Activated naive CD8-positive, alpha-beta T cell (primary cell): Measurements from ENCODE around the gene SDK2.

Experiments used
- H3K27ac Mint-ChIP-seq: one replicate; pipeline ENCODE4 v1.8.0; 2021; ENCODE audit warnings: mixed read lengths
- H3K27me3 Mint-ChIP-seq: one replicate; pipeline ENCODE4 v1.8.0; 2021; ENCODE audit warnings: mixed read lengths
- H3K36me3 Mint-ChIP-seq: one replicate; pipeline ENCODE4 v1.8.0; 2021; ENCODE audit warnings: mixed read lengths
- H3K4me1 Mint-ChIP-seq: one replicate; pipeline ENCODE4 v1.8.0; 2021; ENCODE audit warnings: low read depth, mixed read lengths
- H3K4me3 Mint-ChIP-seq: one replicate; pipeline ENCODE4 v1.8.0; 2021; ENCODE audit warnings: mild to moderate bottlenecking, mixed read lengths
- H3K9me3 Mint-ChIP-seq: one replicate; pipeline ENCODE4 v1.8.0; 2021; ENCODE audit warnings: low read depth, mixed read lengths

SDK2 gene

GRCh38 chr17:73510981-73511718, 133.1 kb downstream of the SDK2 start:
- Mint-ChIP-seq H3K4me3 (no peak overlapping the region), H3K27me3 (no peaks in the 10 kb centered on the region), H3K9me3 (no peaks in the 10 kb centered on the region), H3K36me3 (no peaks in the 10 kb centered on the region), H3K27ac (no peak overlapping the region), H3K4me1 (no peaks in the 10 kb centered on the region)

GRCh38 chr17:73508931-73509605, 135.2 kb downstream of the SDK2 start:
- H3K27me3 Mint-ChIP-seq = no peaks in the 10 kb centered on the region
- H3K4me1 Mint-ChIP-seq = no peaks in the 10 kb centered on the region
- H3K9me3 Mint-ChIP-seq = no peaks in the 10 kb centered on the region
- H3K36me3 Mint-ChIP-seq = no peaks in the 10 kb centered on the region
- H3K4me3 Mint-ChIP-seq = no peak overlapping the region
- H3K27ac Mint-ChIP-seq = no peak overlapping the region

GRCh38 chr17:73508057-73508930, 136.0 kb downstream of the SDK2 start:
- Mint-ChIP-seq H3K36me3 (peaks cover under 1% of the 10 kb centered on the region), H3K27me3 (no peaks in the 10 kb centered on the region), H3K9me3 (no peaks in the 10 kb centered on the region), H3K4me1 (no peaks in the 10 kb centered on the region), H3K27ac (no peak overlapping the region), H3K4me3 (no peak overlapping the region)

- Mint-ChIP-seq H3K36me3 (peaks cover 9% of the 10 kb centered on the region), H3K4me1 (no peaks in the 10 kb centered on the region), H3K4me3 (no peak overlapping the region), H3K9me3 (no peaks in the 10 kb centered on the region), H3K27ac (no peak overlapping the region), H3K27me3 (no peaks in the 10 kb centered on the region)
These were observed 137.5 kb downstream of the SDK2 start for GRCh38 chr17:73506470-73507435.

GRCh38 chr17:73503560-73503959, 140.7 kb downstream of the SDK2 start:
- peaks cover 9% of the 10 kb centered on the region for H3K36me3 Mint-ChIP-seq
- H3K9me3 Mint-ChIP-seq = no peaks in the 10 kb centered on the region
- no peaks in the 10 kb centered on the region for H3K27me3 Mint-ChIP-seq
- no peak overlapping the region for H3K4me3 Mint-ChIP-seq
- no peak overlapping the region for H3K27ac Mint-ChIP-seq
- no peaks in the 10 kb centered on the region for H3K4me1 Mint-ChIP-seq

- Mint-ChIP-seq H3K4me1 (no peaks in the 10 kb centered on the region), H3K36me3 (peaks cover 9% of the 10 kb centered on the region), H3K27me3 (no peaks in the 10 kb centered on the region), H3K27ac (no peak overlapping the region), H3K9me3 (no peaks in the 10 kb centered on the region), H3K4me3 (no peak overlapping the region)
These were observed 143.7 kb downstream of the SDK2 start for GRCh38 chr17:73500414-73500999.

- Mint-ChIP-seq H3K27ac (no peak overlapping the region), H3K36me3 (peaks cover 9% of the 10 kb centered on the region), H3K9me3 (no peaks in the 10 kb centered on the region), H3K4me3 (no peak overlapping the region), H3K4me1 (no peaks in the 10 kb centered on the region), H3K27me3 (no peaks in the 10 kb centered on the region)
These were observed 145.2 kb downstream of the SDK2 start for GRCh38 chr17:73498886-73499554.

- no peaks in the 10 kb centered on the region for H3K9me3 Mint-ChIP-seq
- H3K27ac Mint-ChIP-seq = no peak overlapping the region
- no peaks in the 10 kb centered on the region for H3K27me3 Mint-ChIP-seq
- no peaks in the 10 kb centered on the region for H3K4me1 Mint-ChIP-seq
- peaks cover 7% of the 10 kb centered on the region for H3K36me3 Mint-ChIP-seq
- H3K4me3 Mint-ChIP-seq = no peak overlapping the region
These were observed 146.1 kb downstream of the SDK2 start for GRCh38 chr17:73498176-73498575.

GRCh38 chr17:73497721-73498120, 146.5 kb downstream of the SDK2 start:
- no peak overlapping the region for H3K27ac Mint-ChIP-seq
- H3K4me3 Mint-ChIP-seq = no peak overlapping the region
- no peaks in the 10 kb centered on the region for H3K27me3 Mint-ChIP-seq
- no peaks in the 10 kb centered on the region for H3K4me1 Mint-ChIP-seq
- H3K36me3 Mint-ChIP-seq = peaks cover 4% of the 10 kb centered on the region
- H3K9me3 Mint-ChIP-seq = no peaks in the 10 kb centered on the region

- no peaks in the 10 kb centered on the region for H3K27me3 Mint-ChIP-seq
These were observed 148.0 kb downstream of the SDK2 start for GRCh38 chr17:73496232-73496631.

GRCh38 chr17:73495641-73496040, 148.6 kb downstream of the SDK2 start:
- H3K36me3 Mint-ChIP-seq = no peaks in the 10 kb centered on the region
- no peaks in the 10 kb centered on the region for H3K9me3 Mint-ChIP-seq
- no peaks in the 10 kb centered on the region for H3K27me3 Mint-ChIP-seq
- H3K4me1 Mint-ChIP-seq = no peaks in the 10 kb centered on the region
- no peak overlapping the region for H3K4me3 Mint-ChIP-seq
- H3K27ac Mint-ChIP-seq = no peak overlapping the region

More at GRCh38 chr17:73496232-73496631, 148.0 kb downstream of the SDK2 start:
- Mint-ChIP-seq H3K4me1 (no peaks in the 10 kb centered on the region), H3K36me3 (no peaks in the 10 kb centered on the region), H3K9me3 (no peaks in the 10 kb centered on the region), H3K4me3 (no peak overlapping the region), H3K27ac (no peak overlapping the region)

GRCh38 chr17:73494950-73495349, 149.3 kb downstream of the SDK2 start:
- Mint-ChIP-seq H3K4me3 (no peak overlapping the region), H3K9me3 (no peaks in the 10 kb centered on the region), H3K36me3 (no peaks in the 10 kb centered on the region), H3K27ac (no peak overlapping the region), H3K4me1 (no peaks in the 10 kb centered on the region), H3K27me3 (no peaks in the 10 kb centered on the region)

- no peaks in the 10 kb centered on the region for H3K9me3 Mint-ChIP-seq
- H3K36me3 Mint-ChIP-seq = no peaks in the 10 kb centered on the region
- no peak overlapping the region for H3K27ac Mint-ChIP-seq
- no peak overlapping the region for H3K4me3 Mint-ChIP-seq
- H3K27me3 Mint-ChIP-seq = no peaks in the 10 kb centered on the region
- no peaks in the 10 kb centered on the region for H3K4me1 Mint-ChIP-seq
These were observed 150.0 kb downstream of the SDK2 start for GRCh38 chr17:73493956-73494926.
